ENCODE results near the gene NRARP.

The NRARP gene

DNA sequence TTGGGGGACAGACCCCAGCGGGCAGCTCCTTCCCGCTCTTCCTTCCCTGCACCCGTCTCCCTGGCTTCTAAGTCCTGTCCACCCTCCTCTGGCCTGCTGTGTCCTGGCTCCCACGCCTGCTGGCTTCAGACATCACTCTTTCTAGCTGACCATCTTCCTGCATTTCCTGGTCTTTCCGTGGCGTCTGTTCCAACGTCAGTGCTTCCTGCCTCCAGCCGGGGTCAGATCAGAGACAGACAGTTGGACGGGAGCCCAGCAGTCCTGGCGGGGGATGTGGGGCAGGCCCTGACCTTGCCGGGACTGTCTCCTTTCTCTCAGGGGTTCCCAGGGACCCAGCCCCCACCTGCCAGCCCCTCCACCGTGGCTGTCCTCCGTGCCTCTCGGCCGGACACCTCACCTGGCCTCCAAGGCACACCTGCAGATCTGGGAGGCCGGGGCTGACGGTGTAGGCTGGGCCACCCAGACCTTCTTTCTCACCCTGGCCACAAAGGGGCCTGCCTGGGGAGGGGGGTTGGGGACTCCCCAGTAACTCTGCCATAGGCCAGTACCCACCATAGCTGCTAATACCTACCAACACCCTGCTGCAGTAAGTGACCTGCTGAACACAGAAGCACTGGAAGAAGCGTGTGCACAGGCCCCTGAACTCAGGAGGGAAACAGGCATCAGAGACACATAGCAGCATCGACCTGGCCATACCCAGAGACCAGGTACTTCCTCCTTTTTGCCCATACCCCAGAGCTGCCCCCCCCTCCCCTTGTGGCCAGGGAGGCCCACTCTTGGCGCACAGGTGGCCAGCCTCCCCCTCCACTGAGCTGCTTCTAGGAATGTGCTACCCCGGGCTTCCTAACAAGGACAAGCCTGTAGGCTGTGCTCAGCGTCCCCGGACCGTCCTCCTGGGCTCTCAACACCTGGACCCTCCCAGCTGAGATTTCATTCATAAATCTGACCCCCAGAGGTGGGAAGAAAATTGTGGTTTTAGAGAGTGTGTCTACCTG is 5.1 kb downstream of the NRARP start:
- peak; percentile 11 for DNase-seq

DNA sequence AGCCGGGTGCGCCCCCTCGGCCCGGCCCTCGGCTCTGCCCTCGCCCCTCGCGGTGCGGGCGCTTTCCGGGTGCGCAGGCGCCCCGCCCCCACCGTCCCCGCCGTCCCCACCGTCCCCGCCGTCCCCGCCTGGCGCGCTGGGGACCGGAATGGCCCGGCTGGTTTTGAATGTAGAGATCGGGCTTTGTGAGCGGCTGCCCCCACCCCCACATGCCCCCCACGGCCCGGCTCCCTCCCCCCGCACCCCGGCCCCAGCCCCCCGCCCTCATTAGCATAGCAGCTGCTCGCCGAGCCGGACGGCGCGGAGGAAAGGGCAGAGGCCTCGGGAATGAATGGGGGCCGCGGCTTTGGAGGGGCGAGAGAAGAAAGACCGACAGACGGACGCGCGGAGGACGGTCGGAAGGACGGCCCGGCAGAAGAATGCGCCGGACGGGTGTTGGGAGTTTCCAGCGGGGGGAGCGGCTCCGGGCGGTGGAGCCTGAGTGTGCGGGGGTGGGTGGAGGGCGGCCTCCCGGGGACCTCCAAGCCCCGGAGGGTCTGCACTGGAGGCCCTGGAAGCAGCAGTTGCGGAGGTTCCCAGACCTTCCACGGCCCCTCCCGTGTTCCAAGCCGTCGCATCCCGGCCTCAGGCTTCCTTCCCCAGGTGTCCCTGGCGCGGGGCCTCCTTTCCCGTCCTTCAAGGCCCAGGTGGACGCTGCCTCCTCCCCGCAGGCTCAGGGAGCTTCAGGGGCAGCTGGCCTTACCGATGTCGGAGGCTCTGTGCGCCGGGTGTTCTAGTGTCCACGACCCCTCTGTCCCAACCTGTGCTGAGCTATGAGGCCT is 6.0 kb downstream of the NRARP start:
- DNase-seq: no peak

DNA sequence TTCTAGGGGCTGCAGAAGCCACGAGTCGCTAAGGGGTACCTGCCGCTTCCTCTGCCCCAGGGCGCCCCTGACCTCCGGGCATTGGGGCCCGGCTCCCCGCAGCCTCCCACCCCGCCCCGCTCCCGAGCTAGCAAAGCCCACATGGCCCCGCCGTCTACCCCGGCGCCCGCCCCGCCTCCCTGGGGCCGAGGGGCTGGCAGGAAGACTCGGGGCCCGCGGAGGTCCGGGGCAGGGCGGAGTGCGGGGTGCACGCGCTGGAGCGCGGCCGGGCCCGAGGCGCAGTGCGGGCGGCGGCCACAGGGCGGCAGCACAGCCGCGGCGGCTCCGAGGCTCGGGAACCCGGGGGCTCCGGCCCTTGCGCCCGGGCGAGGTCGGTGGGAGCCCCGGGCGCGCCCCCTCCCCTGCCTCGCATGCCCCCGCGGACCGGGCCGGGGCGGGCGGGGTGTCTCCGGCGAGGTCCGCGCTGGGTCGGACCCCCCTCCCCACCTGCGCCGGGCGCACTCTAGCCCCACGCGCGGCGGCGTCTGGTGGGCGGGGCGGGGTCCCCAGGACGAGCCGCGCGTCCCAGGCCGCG is 6.7 kb downstream of the NRARP start:
- DNase-seq: peak; percentile 18

DNA sequence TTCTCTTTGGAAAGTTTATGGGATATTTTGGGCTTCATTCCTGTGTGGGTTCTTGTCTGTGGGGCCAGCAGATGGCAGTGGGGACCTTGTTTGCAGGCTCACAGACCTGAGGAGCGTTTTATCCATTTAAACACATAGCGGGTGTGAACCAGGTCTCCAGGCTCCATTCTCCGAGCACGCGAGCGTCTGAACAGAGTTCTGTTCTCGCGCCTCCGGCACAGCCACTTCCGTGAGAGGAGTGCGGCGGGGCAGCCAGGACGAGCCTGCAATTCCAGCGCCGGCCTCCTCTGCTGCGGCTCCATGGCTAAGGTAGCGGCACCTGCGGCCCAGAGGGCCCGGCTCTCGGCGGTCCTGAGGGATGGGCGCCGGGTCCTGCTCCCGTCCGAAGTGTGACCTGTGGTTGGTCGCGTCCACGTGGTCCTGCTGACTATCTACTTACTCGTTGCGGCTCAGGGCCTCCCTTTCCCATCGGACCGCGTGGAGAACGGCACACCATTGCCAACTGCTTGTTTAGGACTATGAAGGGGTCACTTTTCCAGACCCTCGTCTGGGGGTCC is 7.3 kb downstream of the NRARP start:
- DNase-seq: peak; percentile 42

DNA sequence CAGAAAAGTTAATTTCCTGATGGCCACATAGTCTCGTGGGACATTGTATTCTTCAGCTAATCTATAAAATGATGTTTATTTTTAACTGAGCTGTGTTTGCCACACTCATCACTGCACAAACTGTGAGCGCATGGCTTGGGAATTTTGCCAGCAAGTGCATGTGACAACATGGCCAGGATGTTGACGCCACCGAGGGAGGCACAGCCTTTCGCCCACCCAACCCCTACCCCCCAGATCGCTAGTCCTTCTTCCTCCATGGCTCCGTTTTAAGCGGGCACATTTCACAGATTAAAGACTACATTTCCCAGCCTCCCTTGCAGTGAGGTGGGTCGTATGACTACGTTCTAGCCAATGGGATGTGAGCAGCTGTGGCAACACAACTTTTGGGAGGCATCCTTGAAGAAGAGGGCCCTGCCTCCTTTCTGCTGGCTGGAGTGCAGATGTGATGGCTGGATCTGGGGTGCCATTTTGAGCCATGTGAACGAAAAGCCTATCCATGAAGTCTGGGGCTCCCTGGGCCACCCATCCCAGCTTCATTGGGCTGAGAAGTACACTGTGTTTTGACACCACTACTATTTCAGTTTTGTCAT is 7.9 kb downstream of the NRARP start:
- DNase-seq: no peak

DNA sequence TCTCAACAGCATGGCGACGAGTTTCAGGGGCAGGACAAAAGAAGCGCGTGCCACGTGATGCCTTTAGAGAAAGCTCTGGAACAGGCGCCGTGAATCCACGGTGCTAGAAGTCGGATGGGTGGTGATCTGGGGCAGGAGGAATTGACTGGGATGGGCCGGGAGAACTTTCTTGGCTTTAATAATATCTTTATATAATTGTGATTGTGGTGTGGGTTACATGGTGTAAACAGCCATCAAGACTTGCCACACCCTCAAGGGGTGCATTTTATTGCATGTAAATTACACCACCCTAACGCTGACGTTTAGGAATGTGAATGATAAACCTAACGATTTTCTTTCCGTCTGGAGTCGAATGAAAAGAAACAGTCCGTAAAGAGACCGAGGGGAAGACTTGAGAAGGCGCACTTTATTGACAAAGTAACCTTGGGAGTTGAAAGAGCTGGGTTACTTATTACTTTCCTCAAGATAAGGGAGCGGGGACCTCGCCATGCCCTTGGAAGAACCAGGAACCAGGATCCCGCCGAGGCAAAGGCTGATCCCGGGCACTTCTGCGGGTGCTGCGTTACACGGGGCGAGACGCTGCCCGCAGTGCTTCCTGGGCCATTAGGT is 8.5 kb downstream of the NRARP start:
- no peak for DNase-seq

DNA sequence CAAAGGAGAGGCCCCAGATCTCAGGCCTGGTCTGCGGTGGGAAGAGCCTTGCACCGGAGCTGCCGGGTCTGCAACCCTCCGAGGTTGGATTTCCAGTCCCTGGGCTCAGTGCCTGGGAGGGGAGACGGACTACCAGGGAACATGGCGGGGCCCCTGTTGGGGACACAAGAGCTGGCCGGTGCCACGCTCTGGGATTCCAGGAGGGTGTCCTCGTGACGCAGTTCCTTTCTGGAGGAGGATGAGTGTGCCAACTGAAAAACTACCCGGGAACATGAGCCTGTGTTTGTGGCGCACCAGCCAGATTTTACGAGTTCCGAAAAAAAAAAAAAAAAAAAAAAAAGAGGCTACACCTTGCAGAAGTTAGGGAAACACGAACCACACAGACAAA is 9.0 kb downstream of the NRARP start:
- no peak for DNase-seq

DNA sequence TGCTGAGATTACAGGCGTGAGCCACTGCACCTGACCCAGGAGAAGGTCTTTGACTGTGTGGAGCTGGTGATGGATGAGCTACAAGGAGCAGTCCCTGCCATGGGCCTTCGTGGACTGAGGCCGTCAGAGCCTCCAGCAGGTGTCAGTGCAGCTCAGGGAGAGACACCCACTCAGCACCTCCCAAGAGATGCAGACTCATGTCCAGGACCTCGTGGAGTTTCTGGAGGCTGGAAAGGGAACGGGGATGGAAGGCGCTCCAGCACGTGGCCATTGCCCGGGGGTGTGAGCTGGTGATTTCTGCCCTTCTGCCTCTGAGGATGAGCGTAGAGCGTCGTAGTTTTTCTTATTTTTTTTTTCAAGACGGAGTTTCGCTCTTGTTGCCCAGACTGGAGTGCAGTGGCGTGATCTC is 15.1 kb downstream of the NRARP start:
- peak; percentile 37 for DNase-seq

DNA sequence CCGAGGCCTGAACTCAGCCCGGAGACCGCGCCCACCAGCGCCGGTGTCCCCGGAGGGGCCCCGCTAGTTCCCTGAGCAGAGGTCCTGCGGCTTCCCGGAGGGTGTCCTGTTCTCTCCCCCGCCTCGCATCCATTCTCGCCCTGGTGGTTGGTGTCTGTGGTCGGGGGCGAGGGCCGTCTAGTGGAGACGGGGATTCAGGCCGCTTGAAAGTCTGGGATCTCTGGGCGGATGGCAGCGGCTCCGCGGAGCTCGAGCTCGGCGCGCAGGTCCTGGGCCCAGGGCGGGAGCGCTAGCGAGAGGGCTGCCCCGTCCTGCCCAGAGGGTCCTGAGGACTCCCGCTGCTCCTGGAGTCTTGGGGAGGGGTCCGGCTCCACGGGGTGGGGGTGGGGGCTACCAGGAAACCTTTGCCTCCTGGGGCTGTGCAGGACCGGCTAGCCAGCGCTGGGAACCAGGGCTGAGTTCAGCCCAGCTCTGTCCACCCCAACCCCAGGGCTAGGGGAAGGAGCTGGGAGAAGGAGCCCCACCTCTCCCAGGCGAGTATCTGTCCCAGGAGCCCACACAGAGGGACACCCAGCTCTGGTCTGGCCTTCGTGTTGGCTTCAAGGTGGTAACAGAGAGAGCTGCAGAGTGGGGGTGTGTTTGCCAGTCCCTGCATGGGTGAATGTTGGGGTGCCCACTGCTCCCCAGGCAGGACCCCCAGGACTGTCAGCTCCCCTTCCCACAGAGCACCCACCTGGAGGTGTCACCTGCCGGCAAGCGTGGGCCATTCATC is 20.5 kb downstream of the NRARP start:
- DNase-seq: no peak

DNA sequence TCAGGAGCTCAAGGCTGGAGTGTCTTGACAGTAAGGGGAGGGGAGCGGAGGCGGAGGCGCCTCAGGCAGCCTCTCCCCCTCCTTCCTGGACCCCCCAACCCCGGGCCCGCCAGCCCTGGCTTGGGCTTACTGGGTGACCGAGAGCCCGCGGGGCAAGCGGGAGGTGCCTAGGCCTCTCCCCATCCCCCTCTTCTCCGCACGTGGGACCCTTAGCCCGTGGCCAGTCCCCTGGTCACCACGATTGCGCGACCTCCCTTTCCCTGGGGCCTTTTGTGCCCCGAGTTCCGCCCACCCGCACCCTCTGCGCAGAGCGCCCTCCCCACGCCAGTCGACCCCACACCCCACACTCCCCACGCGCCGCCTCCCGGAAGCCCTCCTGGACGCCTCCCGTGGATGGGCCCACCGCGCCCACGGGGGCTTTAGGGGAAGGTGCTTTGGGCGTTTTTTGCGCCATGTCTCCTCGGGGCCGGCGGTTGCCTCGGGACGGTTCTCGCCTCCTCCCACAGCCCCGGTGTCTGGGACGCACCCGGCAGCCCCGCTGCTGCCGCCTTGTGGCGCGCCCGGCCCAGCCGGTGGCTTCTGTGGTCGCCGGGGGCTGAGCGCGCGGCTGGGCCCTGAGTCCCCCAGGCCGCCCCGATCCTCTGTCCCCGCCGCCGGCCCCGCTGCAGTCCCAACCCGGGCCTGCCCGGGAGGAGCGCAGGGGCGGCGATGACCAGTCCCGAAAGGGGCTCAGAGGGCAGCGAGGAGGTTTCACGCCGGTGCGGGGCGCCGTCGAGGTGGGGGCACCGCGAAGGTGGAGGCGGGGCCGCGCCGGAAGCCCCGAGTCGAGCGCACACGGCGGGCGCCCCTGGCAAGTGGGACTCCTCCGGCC is 21.4 kb downstream of the NRARP start:
- no peak for DNase-seq

DNA sequence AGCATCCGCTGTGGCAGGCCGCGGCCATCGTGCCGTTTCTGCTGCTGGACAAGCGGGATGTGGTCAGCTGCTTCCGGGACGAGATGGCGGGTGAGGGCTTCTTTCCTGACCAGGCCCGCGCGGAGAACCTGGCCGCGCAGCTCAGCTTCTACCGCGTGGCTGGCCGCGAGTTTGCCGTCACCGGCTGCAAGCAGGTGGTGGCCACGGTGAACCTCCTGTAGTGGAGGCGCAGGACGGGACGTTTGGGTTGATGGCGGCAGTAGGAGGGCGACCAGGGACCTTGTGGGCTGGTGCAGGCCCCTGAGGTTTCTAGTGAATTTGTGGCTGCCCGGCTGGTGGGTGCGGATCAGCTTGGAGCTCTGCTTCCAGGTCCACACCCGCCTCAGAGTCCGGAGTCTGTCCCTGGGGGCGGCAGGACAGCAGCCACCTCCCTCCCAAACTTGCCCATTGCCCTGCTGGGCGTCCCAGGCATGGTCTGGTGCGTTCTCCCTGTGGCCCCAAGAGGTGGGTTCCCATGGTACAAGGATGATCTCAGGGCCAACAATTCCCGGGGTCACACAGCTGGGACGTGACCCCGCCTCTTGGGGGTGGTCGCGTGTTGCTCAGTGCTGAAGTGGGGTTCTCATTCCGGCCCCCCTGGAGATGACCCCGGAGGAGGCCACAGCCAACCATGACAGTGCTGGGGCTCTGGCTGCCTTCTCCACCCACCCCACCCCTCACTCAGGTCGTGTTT is 22.2 kb downstream of the NRARP start:
- DNase-seq: no peak

DNA sequence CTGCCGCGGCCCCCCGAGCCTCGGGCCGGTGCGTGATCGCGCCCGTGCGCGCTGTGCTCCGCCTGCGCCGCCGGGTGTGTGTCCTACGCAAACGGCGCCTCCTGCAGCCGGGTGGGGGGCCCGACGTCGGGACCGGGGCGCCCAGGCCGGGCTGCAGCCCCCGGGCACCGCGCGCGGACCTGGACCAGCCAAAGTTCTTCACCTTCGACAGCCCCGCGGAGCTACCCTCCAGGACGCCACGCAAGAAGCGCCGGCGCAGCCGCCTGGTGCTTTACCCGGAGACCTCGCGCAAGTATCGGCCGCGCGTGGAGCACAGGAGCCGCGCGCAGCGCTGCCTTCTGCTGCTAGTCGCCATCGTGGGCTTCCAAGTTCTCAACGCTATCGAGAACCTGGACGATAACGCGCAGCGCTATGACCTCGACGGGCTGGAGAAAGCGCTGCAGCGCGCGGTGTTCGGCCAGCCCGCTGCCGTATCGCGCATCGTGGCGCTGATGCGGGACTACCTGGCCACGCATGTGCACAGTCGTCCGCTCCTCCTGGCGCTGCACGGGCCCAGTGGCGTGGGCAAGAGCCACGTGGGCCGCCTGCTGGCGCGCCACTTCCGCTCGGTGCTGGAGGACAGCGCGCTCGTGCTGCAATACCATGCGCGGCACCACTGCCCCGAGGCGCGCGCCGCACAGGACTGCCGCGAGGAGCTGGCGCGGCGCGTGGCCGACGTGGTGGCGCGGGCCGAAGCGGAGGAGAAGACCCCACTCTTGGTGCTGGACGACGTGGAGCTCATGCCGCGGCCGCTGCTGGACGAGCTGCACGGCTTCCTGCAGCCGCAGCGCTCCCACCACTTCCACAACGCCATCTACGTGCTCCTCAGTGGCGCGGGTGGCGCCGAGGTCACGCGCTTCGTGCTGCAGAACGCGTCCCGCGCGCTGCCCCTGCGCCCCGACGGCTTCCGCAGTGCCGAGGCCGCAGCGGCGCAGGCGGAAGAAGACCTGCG is 23.1 kb downstream of the NRARP start:
- DNase-seq: no peak

DNA sequence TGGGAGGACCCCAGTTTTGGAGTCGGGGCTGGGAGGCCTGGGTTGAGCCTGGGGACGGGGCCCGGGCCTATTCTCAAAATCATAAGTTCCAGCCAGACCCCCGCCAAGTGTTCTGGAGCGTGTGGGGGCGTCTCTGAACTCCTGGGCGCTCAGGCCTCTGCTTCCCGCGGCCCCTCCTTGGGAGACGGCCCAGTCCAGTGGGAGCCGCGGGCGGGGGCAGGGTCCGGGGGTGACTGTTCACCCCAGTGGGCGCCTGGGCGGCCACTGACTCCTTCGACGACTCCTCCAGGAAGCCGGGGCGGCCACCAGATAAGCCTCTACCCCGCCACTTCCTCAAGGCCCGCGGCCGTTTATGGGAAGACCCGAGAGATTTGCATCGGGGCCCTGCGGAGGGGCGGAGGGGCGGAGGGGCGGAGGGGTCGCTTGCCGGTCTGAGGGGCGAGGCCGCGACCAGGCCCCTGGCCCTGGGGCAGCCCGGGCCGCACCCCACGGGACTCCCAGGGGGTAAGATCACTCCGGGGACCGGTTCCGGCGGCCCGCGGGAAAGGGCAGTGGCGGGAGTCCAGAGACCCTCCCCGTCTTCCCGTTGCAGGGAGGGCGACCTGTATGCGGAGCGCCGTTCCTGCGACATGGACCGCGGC is 23.9 kb downstream of the NRARP start:
- DNase-seq: no peak

DNA sequence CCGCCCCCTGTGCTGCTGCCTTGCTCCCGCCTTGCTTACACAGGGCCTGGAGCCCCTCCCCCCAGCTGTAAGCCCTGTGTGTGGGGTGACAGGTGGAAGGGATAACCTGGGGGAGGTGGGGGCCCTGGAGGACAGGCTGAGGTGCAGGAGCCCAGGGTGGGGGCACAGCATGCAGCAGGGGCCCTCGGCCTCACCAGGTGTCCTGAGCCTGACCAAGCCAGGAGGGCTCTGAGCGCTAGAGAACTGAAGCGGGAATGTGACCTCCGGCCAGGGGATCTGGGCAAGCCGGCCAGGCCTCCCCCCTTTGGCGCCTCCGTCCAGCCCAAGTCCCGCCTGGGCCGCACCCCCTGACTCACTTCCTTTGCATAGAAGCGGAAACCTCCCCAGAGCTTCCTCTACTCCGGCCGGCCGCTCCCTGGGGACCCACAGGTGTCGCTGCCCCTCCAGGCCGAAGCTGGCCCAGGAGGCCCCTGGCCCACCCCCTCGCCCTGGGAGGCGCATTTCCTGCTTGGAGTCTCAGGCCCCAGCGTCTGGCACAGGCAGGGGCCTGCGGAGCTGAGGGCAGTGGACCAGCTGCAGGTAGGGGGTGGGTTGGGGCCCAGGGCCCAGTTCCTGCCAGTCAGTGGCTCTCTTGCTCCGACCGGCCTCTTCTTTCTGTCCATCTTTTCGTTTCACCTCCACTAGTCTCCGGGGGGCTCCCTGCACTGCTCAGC is 24.6 kb downstream of the NRARP start, which contains the start of gene TOR4A:
TSS of gene TOR4A (plus strand) at position 398 of the 713 bp plus-strand sequence. CDS start 964 bp downstream, outside the sequence.
- DNase-seq: no peak

DNA sequence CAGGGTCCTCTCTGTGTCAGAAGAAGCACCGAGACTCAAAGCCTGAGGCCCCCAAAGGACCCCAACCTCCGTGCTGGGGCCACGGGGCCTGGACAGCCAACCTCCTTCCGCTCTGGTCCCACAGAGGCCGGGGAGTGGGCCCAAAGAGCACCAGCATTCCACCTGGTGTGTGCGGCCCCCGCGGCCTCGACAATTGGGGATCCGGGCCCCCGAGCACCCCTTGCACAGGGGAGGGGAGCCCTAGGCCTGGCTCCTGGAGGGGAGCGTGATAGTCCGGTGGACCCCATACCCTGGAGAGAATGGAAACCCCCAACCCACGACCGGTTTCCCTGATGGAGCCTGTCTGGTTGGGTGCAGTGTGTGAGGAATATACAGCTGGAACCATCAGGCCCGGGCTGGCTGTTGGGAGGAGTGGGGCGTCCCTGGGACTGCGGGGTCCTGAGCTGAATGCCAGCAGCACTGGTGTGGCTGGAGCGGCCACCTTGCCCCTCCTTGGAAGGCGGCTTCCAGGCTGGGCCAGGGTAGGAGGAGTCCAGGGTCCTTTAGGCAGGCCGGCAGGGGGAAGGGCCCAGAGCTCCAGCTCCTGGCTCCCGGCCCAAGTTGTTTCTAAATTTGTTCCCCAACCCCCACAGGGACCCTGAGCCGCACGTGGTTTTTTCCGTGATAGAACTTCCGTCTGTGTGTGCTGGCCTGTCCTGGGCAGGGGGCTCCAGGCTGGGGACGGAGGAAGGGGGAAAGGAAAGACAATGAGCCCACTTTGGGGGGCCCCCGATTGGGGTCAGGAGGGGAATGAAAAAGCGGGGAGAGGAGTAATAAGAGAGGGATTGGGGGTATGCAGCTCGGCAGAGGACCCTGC is 25.4 kb downstream of the NRARP start:
- no peak for DNase-seq
